HG03565 (cell line): ENCODE measurements around the gene UBE2C.
"Not testable (repeated sequence)": the region's sequence is repeated elsewhere in the genome, so short reads cannot be mapped to it uniquely, and the experiment has no call there.

ENCODE experiments used
- ATAC-seq: cut with Tn5 transposase; IDR thresholded peaks from one replicate; pipeline ENCODE4 v1.9.1; 2021; ENCODE audit warnings: mild to moderate bottlenecking, moderate library complexity; ENCODE audit not compliant: unreplicated experiment

The UBE2C gene

GRCh38 chr20:45797510-45797909 is 14.9 kb upstream of the UBE2C start:
- ATAC-seq = not testable (repeated sequence)

GRCh38 chr20:45797955-45798354 is 14.5 kb upstream of the UBE2C start:
- not testable (repeated sequence) for ATAC-seq

- ATAC-seq = no peak
These were observed 13.4 kb upstream of the UBE2C start for GRCh38 chr20:45798935-45799642.

- no peak for ATAC-seq
These were observed 10.6 kb upstream of the UBE2C start for GRCh38 chr20:45801851-45802250.

GRCh38 chr20:45810191-45810970 is 2.1 kb upstream of the UBE2C start:
- ATAC-seq = no peak

- ATAC-seq = no peak
These were observed 529 bp downstream of the UBE2C start for GRCh38 chr20:45813006-45813340.

- no peak for ATAC-seq
These were observed 1.0 kb downstream of the UBE2C start for GRCh38 chr20:45813489-45813888.

GRCh38 chr20:45814314-45814713 is 1.9 kb downstream of the UBE2C start:
- no peak for ATAC-seq

GRCh38 chr20:45816951-45817350 is 4.5 kb downstream of the UBE2C start:
- ATAC-seq = no peak

GRCh38 chr20:45817376-45818194 is 5.1 kb downstream of the UBE2C start:
- no peak for ATAC-seq

GRCh38 chr20:45818239-45818638 is 5.8 kb downstream of the UBE2C start:
- no peak for ATAC-seq

- ATAC-seq = no peak
These were observed 7.0 kb downstream of the UBE2C start for GRCh38 chr20:45819466-45819865.

- no peak for ATAC-seq
These were observed 9.5 kb downstream of the UBE2C start for GRCh38 chr20:45821947-45822346.

- ATAC-seq = no peak
These were observed 10.4 kb downstream of the UBE2C start for GRCh38 chr20:45822857-45823256.

GRCh38 chr20:45823949-45824835 is 11.7 kb downstream of the UBE2C start:
- ATAC-seq = no peak

- no peak for ATAC-seq
These were observed 14.1 kb downstream of the UBE2C start for GRCh38 chr20:45826381-45827019.

- ATAC-seq = no peak
These were observed 14.7 kb downstream of the UBE2C start, which contains the start of gene TNNC2 for GRCh38 chr20:45827030-45827652. TSS of gene TNNC2 (minus strand) at chr20:45827312. CDS start at chr20:45827248, 64 bp downstream.

GRCh38 chr20:45827712-45828111 is 15.3 kb downstream of the UBE2C start:
- ATAC-seq = no peak

- ATAC-seq = no peak
These were observed 16.1 kb downstream of the UBE2C start for GRCh38 chr20:45828589-45828988.
